GM12872 (cell line): ENCODE results near the gene ZC3H15.

Experiments
- CTCF ChIP-seq: IDR thresholded peaks from 3 replicates; pipeline ENCODE4 v1.5.1; 2011; ENCODE audit warnings: low read depth, mild to moderate bottlenecking, low read length, moderate library complexity; ENCODE audit not compliant: insufficient read depth

ZC3H15 gene

GRCh38 chr2:186522450-186522849, 36.4 kb downstream of the ZC3H15 start:
- no peak for TF ChIP-seq CTCF

GRCh38 chr2:186523791-186524190, 37.7 kb downstream of the ZC3H15 start:
- TF ChIP-seq CTCF = no peak

- TF ChIP-seq CTCF = no peak
Measured at GRCh38 chr2:186526281-186526680, 40.2 kb downstream of the ZC3H15 start.

- TF ChIP-seq CTCF = no peak
Measured at GRCh38 chr2:186530314-186530713, 44.3 kb downstream of the ZC3H15 start.

GRCh38 chr2:186531257-186531775, 45.3 kb downstream of the ZC3H15 start:
- TF ChIP-seq CTCF = no peak

GRCh38 chr2:186532891-186533290, 46.8 kb downstream of the ZC3H15 start:
- TF ChIP-seq CTCF = no peak

- no peak for TF ChIP-seq CTCF
Measured at GRCh38 chr2:186533717-186534116, 47.7 kb downstream of the ZC3H15 start.
